Small intestine (tissue), 7 donors: ENCODE results near the gene ULBP2. TPM values are rescaled to one million over a fixed set of nuclear protein-coding genes. Genes with fewer than 3 reads are reported as not detected.

Source experiments
- DNase-seq, 2 donors: peaks; one replicate each; pipeline versions ENCODE4 v3.0.0 to v3.0.0-alpha.2; 2013
- FAIRE-seq: peaks from 2 replicates; lab custom pipeline; 2012; peaks lifted over from hg19 to GRCh38; lab: Jason Lieb, UNC
- H3K27ac ChIP-seq, 3 donors: one replicate each; pipeline ENCODE4 v1.5.1; 2013; ENCODE audit warnings: low read length in 2 of 3, mild to moderate bottlenecking in 2 of 3, control low read depth in 1 of 3, inconsistent platforms in 1 of 3, low read depth in 1 of 3, moderate library complexity in 1 of 3
- H3K27me3 ChIP-seq, 3 donors: one replicate each; pipeline ENCODE4 v1.6.1; 2013; ENCODE audit warnings: low read length in 3 of 3, inconsistent platforms in 1 of 3; ENCODE audit not compliant: control insufficient read depth in 3 of 3, insufficient read depth in 3 of 3
- H3K36me3 ChIP-seq, 3 donors: one replicate each; pipeline ENCODE4 v1.6.1; 2013; ENCODE audit warnings: low read length in 3 of 3, inconsistent platforms in 1 of 3, low read depth in 1 of 3, mild to moderate bottlenecking in 1 of 3, moderate library complexity in 1 of 3; ENCODE audit not compliant: control insufficient read depth in 3 of 3, insufficient read depth in 2 of 3
- H3K4me1 ChIP-seq, 3 donors: one replicate each; pipeline ENCODE4 v1.6.1; 2013; ENCODE audit warnings: low read length in 2 of 3, inconsistent platforms in 1 of 3, low read depth in 1 of 3, mild to moderate bottlenecking in 1 of 3, moderate library complexity in 1 of 3; ENCODE audit not compliant: control insufficient read depth in 3 of 3, insufficient read depth in 2 of 3
- H3K4me3 ChIP-seq, 3 donors: one replicate each; pipeline ENCODE4 v1.5.1; 2013; ENCODE audit warnings: low read length in 3 of 3, control low read depth in 1 of 3, inconsistent platforms in 1 of 3, low read depth in 1 of 3, mild to moderate bottlenecking in 1 of 3, moderate library complexity in 1 of 3
- H3K9me3 ChIP-seq, 2 donors: one replicate each; pipeline ENCODE4 v1.6.1; 2013; ENCODE audit warnings: low read depth in 1 of 2, low read length in 1 of 2; ENCODE audit not compliant: control insufficient read depth in 2 of 2, insufficient read depth in 1 of 2
- WGBS, 3 donors: extraction: QIAGEN DNeasy Blood & Tissue Kit; methylation state at CpG; one replicate each; pipeline ENCODE4 v1.1.7; 2013; 5-methylcytosine and 5-hydroxymethylcytosine counted together
- polyA plus RNA-seq, 4 donors: library from polyadenylated mRNA; stranded (reverse) in 3 of 4; unstranded in 1 of 4; fragments of 200-250 nt in 3 of 4; fragments of 120-200 nt in 1 of 4; gene quantifications; one replicate each; pipeline versions ENCODE4 v1.2.1 to v1.2.3, GENCODE V29; 2013
- donor health status: healthy with polysubstance abuse.
- donor health status: control.
- donor health status: control.
- donor health status: Bipolar disorder and iron deficiency.
- donor health status: healthy.

Gene ULBP2
- polyA plus RNA-seq, 4 donors: 0.10 to 0.30 TPM; not detected in 2

DNA sequence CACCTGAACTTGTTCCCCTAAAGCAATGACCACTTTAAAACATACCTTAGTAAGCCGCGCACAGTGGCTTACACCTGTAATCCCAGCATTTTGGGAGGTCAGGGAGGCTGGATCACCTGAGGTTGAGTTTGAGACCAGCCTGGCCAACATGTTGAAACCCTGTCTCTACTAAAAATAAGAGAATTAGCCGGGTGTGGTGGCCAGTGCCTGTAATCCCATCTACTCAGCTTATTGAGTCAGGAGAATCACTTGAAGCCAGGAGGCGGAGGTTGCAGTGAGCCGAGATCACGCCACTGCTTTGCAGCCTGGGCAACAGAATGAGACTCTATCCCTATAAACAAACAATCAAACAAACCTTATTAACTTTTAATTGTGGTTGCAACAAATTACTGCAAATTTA lies 42.3 kb upstream of the ULBP2 start:
- FAIRE-seq: no peak

DNA sequence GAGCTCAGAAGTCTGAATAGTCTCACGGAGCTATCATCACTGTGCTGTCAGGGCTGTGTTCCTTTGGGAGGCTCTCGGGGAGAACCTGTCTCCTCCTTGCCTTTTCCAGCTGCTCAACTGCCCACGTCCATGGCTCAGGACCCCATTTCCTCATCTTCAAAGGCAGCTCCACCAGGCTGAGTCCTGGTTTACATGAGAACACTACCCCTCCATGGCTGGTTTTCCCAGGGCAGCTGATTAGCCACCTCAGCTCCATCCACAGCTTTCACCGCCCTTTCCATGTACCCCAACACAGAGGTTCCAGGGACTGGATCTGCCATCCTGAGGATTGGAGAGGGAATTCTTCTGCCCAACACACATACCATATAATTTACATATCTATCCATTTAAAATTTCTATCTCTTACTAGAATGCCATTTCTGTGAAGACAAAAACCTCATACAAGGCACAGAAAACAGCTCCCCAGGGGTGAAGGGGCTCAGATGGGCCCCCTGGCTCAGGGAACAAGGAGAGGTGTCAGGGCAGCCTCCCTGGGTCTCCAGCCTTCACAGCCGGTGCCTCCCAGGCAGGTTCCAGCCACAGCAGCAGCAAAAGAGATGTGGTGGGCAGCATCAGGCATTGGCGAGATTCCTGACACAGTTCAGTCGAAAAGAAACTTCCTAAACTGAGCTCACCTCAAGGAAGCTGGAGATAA lies 41.7 kb upstream of the ULBP2 start:
- FAIRE-seq (no peak), DNase-seq (no peak)
- no peaks in the 10 kb centered on the region for H3K9me3 ChIP-seq
- H3K27ac ChIP-seq: no peak overlapping the region
- 86 to 91% (median 87%) methylated on average over 7 of the region's 7 CpGs for WGBS, 3 donors
- peaks cover 3 to 7% (median 6%) of the 10 kb centered on the region in 3 donors for H3K4me1 ChIP-seq
- H3K27me3 ChIP-seq: no peaks in the 10 kb centered on the region
- H3K4me3 ChIP-seq: no peak overlapping the region
- no peaks in the 10 kb centered on the region for H3K36me3 ChIP-seq

More for the DNA sequence above, 42.3 kb upstream of the ULBP2 start:
- Histone ChIP-seq H3K9me3 (no peaks in the 10 kb centered on the region), H3K27me3 (no peaks in the 10 kb centered on the region), H3K4me1 (peaks cover 3 to 9% (median 6%) of the 10 kb centered on the region in 3 donors), H3K4me3 (no peak overlapping the region), H3K36me3 (no peaks in the 10 kb centered on the region), H3K27ac (no peak overlapping the region)
- WGBS, 3 donors: 89 to 96% (median 95%) methylated on average over 6 of the region's 6 CpGs
- DNase-seq: no peak

DNA sequence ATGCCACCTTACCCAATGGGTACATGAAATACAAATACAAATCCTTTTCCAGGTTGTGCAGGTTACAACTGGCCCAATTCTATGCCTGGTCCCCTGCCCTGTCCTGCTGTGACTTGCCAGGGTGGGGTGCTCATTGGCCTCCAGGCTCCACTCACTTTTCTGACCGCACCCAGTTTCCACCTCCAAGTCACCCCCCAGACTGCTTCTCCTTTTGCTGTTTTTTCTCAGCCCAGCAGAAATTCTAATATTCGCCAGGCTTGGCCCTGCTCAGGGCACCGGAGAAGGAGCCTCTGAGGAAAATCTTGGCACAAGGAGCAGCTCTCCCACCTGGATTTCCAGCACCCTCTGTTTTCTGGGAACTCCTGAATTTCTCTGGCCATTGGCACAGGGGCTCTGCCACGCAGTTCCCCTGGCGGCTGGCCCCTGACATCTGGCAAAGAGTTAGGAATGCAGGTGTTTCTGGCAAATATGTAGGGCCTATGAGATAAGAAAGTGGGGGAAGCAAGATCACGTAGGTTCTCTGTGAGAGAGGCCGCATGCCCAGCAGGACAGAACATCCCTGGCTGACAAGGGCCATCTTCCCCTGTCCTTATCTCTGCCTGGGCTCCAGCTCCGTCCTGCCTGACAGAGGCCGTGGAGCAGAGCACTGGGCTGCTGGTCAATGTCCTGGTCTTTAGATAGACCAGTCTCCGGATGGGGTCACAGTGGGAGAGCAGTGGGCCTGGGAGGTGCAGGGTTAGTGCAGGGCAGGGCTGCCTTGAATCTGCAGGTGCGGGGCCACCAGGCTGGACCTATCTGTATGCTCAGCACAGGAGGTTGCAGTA lies 41.0 kb upstream of the ULBP2 start:
- DNase-seq: no peak
- H3K4me1 ChIP-seq: peaks cover 0 to 3% (median under 1%) of the 10 kb centered on the region in 3 donors
- no peak overlapping the region for H3K4me3 ChIP-seq
- WGBS, 3 donors: 92 to 93% (median 92%) methylated on average over 11 of the region's 11 CpGs
- no peaks in the 10 kb centered on the region for H3K9me3 ChIP-seq
- H3K27me3 ChIP-seq: no peaks in the 10 kb centered on the region
- no peak overlapping the region for H3K27ac ChIP-seq
- no peaks in the 10 kb centered on the region for H3K36me3 ChIP-seq
- FAIRE-seq: no peak

DNA sequence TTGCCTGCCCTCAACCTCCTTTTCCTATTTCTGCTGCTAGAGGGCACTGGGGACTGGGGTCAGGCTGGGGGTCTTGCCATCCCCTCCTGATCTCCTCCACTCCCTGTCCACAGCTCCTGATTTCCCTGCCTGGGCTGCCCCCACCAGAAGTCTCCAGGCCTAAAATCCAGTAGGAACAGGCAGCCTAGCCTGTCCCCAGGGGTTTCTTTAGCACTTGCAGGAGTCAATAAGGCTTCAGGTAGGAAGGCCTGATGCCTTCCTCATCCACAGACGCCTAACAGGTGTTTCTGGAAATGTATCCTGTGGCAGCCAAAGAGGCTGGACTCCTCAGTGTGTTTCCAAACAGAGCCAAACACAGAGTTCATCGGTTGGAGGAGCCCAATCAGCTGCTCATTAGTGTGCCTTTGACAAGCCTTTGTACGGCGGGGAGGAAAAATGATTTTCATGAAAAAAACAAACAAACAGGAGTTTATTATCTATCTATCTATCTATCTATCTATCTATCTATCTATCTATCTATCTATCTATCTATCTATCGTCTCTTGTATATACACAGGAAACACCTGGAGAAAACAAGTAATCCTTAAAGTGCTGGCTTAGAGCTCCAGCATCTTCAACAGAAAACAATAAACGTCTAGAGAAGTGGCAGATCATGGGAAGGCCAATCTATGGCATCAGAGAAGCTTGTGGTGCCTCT lies 40.2 kb upstream of the ULBP2 start:
- H3K27ac ChIP-seq: no peak overlapping the region
- DNase-seq (no peak), FAIRE-seq (no peak)
- 84 to 88% (median 86%) methylated on average over 6 of the region's 6 CpGs for WGBS, 3 donors
- H3K36me3 ChIP-seq: no peaks in the 10 kb centered on the region
- H3K27me3 ChIP-seq: no peaks in the 10 kb centered on the region
- H3K4me1 ChIP-seq: peaks cover 0 to 3% (median 0%) of the 10 kb centered on the region in 3 donors
- no peaks in the 10 kb centered on the region for H3K9me3 ChIP-seq
- H3K4me3 ChIP-seq: no peak overlapping the region

DNA sequence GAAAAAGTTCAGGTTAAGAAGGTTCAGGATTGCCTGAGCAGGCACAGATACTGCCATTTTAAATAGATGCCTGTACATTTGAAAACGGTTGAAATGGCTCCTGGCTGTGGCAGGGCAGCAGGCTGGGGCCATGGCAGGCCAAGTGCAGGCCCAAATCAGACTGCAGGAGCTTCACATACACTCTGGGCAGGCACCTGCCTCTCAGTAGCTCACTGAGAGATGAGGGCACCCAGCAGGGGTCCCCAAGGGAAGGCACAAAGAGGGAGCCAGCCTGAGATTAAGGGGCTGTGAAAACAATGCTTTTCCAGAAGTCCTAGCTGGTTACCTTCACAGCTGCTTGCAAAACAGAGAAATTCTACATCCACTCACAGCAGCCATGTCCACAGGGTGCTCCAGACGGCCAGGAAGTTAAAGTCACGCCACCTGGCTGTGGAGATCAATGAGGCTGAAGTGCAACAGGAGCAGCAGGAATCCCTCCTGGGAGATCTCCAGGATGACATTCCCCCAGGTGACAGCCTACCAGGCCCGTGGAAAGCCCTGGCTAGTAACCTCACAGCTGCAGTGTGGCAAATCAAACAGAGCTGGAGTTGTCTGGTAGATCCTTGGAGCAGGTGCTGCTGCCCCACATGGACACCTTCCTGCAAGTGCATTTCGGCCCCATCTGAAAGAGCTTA lies 37.7 kb upstream of the ULBP2 start:
- FAIRE-seq: no peak
- Histone ChIP-seq H3K27ac (no peak overlapping the region), H3K9me3 (peaks cover 0 to 8% of the 10 kb centered on the region in 2 donors), H3K27me3 (no peaks in the 10 kb centered on the region), H3K4me1 (no peaks in the 10 kb centered on the region), H3K4me3 (no peak overlapping the region), H3K36me3 (no peaks in the 10 kb centered on the region)
- no peak for DNase-seq
- 47 to 62% (median 50%) methylated on average over 5 of the region's 5 CpGs for WGBS, 3 donors

DNA sequence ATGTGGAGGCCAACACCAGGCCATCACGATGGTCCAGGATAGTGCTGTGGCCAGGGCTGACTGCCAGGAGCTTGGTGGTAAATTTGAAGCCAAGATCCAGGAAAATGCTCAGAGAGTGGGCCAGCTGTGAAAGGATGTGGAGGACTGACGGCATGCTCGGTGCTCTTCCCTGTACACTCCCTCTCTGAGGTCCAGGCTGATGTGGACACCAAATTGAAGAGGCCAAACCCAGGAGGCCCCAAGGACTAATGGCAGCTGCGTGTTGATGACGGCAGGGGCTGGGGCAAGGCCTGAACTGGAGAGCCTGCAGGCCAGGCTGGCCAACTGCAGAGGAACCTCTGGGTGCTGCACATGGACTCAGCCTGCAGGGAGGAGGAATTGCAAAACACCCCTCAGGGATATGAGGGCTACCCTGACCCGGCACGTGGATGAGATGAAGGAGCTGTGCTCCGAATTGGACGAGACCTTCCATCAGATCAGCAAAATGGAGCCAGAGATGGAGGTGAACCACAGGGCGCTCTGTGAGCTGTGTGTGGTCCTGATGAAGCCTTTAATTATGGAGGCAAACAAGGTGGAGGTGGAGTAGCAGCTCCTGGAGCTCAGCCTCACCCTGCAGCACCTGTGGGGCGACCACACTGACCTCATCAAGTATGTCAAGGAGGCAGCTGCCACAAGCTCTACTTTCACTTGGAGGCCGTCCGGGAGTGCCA lies 37.0 kb upstream of the ULBP2 start:
- DNase-seq (no peak), FAIRE-seq (no peak)
- Histone ChIP-seq H3K27me3 (no peaks in the 10 kb centered on the region), H3K9me3 (peaks cover 0 to 9% of the 10 kb centered on the region in 2 donors), H3K4me3 (no peak overlapping the region), H3K27ac (no peak overlapping the region), H3K4me1 (no peaks in the 10 kb centered on the region), H3K36me3 (no peaks in the 10 kb centered on the region)
- WGBS, 3 donors: 86 to 91% (median 87%) methylated on average over 13 of the region's 13 CpGs

DNA sequence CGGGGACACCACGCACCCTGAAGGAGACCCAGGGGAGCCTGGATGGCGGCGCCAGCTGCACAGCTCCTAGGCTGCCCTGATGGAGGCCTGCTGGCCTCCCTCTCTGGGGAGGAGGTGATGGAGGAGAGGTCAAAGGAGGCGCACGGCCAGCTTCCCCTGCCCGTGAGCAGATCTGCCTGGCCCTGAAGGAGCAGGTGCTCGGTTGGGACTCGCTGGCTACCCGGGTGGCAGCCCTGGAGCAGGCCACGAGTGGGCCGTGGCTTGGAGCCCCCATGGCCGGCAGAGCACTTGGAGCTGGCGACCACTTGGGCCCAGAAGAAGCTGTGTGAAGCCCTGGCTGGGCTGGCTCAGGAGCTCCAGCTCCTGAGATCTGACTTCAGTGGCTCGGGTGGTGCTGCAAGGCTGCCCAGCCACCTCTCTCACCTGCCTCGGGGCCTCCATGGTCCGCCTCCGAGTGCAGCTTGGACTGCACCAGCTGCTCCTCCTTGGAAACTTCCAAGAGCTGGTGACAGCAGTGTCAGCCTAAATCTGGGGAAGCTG lies 36.4 kb upstream of the ULBP2 start:
- WGBS, 3 donors: 89 to 94% (median 91%) methylated on average over 18 of the region's 18 CpGs
- no peaks in the 10 kb centered on the region for H3K36me3 ChIP-seq
- H3K27ac ChIP-seq: no peak overlapping the region
- no peaks in the 10 kb centered on the region for H3K4me1 ChIP-seq
- FAIRE-seq (no peak), DNase-seq (no peak)
- H3K9me3 ChIP-seq: peaks cover 0 to 9% of the 10 kb centered on the region in 2 donors
- H3K27me3 ChIP-seq: no peaks in the 10 kb centered on the region
- H3K4me3 ChIP-seq: no peak overlapping the region
